GM21367 (cell line): ENCODE measurements around the gene PRKN.
"Not testable (repeated sequence)": the region's sequence is repeated elsewhere in the genome, so short reads cannot be mapped to it uniquely, and the experiment has no call there.

Source experiments
- ATAC-seq: cut with Tn5 transposase; IDR thresholded peaks from one replicate; pipeline ENCODE4 v1.9.1; 2021; ENCODE audit not compliant: unreplicated experiment

Gene PRKN

GRCh38 chr6:161882196-161882765 lies 845.3 kb downstream of the PRKN start:
- ATAC-seq, result no peak

GRCh38 chr6:161880056-161880455 lies 847.5 kb downstream of the PRKN start:
- no peak for ATAC-seq

GRCh38 chr6:161876231-161876630 lies 851.3 kb downstream of the PRKN start:
- ATAC-seq, result no peak

GRCh38 chr6:161870236-161870901 lies 857.2 kb downstream of the PRKN start:
- no peak for ATAC-seq

GRCh38 chr6:161869491-161869890 lies 858.1 kb downstream of the PRKN start:
- ATAC-seq, result no peak

- no peak for ATAC-seq
These were observed 861.0 kb downstream of the PRKN start for GRCh38 chr6:161866570-161866969.

- ATAC-seq, result not testable (repeated sequence)
These were observed 866.5 kb downstream of the PRKN start for GRCh38 chr6:161861061-161861460.

- no peak for ATAC-seq
These were observed 873.9 kb downstream of the PRKN start for GRCh38 chr6:161853657-161854056.

- ATAC-seq, result not testable (repeated sequence)
These were observed 876.1 kb downstream of the PRKN start for GRCh38 chr6:161851486-161851885.

- no peak for ATAC-seq
These were observed 877.0 kb downstream of the PRKN start for GRCh38 chr6:161850562-161850961.

GRCh38 chr6:161847628-161848027 lies 879.9 kb downstream of the PRKN start:
- ATAC-seq, result no peak

- no peak for ATAC-seq
These were observed 882.8 kb downstream of the PRKN start for GRCh38 chr6:161844804-161845203.

GRCh38 chr6:161843066-161843465 lies 884.5 kb downstream of the PRKN start:
- ATAC-seq, result no peak

- no peak for ATAC-seq
These were observed 887.2 kb downstream of the PRKN start for GRCh38 chr6:161840380-161840779.

GRCh38 chr6:161838306-161839035 lies 889.1 kb downstream of the PRKN start:
- no peak for ATAC-seq

- no peak for ATAC-seq
These were observed 889.7 kb downstream of the PRKN start for GRCh38 chr6:161837854-161838253.

GRCh38 chr6:161837449-161837735 lies 890.2 kb downstream of the PRKN start:
- no peak for ATAC-seq

GRCh38 chr6:161836643-161837448 lies 890.7 kb downstream of the PRKN start:
- ATAC-seq, result no peak

GRCh38 chr6:161835500-161836215 lies 891.9 kb downstream of the PRKN start:
- ATAC-seq, result no peak

- ATAC-seq, result no peak
These were observed 893.1 kb downstream of the PRKN start for GRCh38 chr6:161834426-161834825.
